Measurements from ENCODE around the gene ADARB2. TPM values are rescaled to one million over a fixed set of nuclear protein-coding genes. Genes with fewer than 3 reads are reported as not detected.

The ADARB2 gene
- total and polyA plus RNA-seq, 2 experiments from 2014 or later = 2.0 to 5.0 TPM

GRCh38 chr10:1364151-1364910, 373.0 kb downstream of the ADARB2 start:
- H3K36me3 ChIP-seq (ENCODE audit: insufficient read depth) = no peaks in the 10 kb centered on the region
- peaks cover 16% of the 10 kb centered on the region for H3K4me1 ChIP-seq (ENCODE audit: insufficient read depth)
- peaks cover 40% of the 10 kb centered on the region for H3K4me1 Mint-ChIP-seq
- H3K4me3 Mint-ChIP-seq = no peak overlapping the region
- H3K27me3 Mint-ChIP-seq (ENCODE audit: insufficient read depth, low read depth, poor library complexity) = peaks cover 9% of the 10 kb centered on the region
- H2AFZ ChIP-seq = no peak overlapping the region
- H4K20me1 ChIP-seq (replicated peaks; ENCODE audit: insufficient read depth) = no peaks in the 10 kb centered on the region
- H3K27ac Mint-ChIP-seq = no peak overlapping the region; the same call in 1 of the 2 replicates
- H3K27me3 ChIP-seq (ENCODE audit: insufficient read depth) = no peaks in the 10 kb centered on the region
- DNase-seq (ENCODE audit: low spot score) (no peak), ATAC-seq (no peak)
- H3K27ac ChIP-seq (ENCODE audit: low read depth) = no peak overlapping the region
- H3K9me3 Mint-ChIP-seq = no peaks in the 10 kb centered on the region; the same call in 2 of the 3 replicates
- no peaks in the 10 kb centered on the region for H3K79me2 ChIP-seq (replicated peaks; ENCODE audit: insufficient read depth)
- H3K4me2 ChIP-seq = no peak overlapping the region
- H3K9me2 ChIP-seq (ENCODE audit: insufficient read depth) = no peaks in the 10 kb centered on the region; the same call in 1 of the 2 replicates
- no peak for TF ChIP-seq EZH2phosphoT487 (IDR thresholded peaks at IDR 0.05; ENCODE audit: unreplicated experiment)
- TF ChIP-seq CTCF (conservative IDR thresholded peaks at IDR 0.05; ENCODE audit: low read depth in 2 of 2) = no peak
- TF ChIP-seq JUNB (IDR thresholded peaks at IDR 0.05; ENCODE audit: unreplicated experiment) = no peak
- TF ChIP-seq ETS1 (IDR thresholded peaks at IDR 0.05) = no peak
- TF ChIP-seq ZNF331 (CRISPR knock-in tag; IDR thresholded peaks at IDR 0.05; ENCODE audit: low read depth) = no peak
- no peak for TF ChIP-seq EZH2 (IDR thresholded peaks at IDR 0.05; ENCODE audit: low read depth, unreplicated experiment)
- TF ChIP-seq ZNF462 (CRISPR knock-in tag; IDR thresholded peaks at IDR 0.05) = no peak
- TF ChIP-seq STAT1 (IDR thresholded peaks at IDR 0.05; ENCODE audit: unreplicated experiment) = no peak
- TF ChIP-seq NANOG (IDR thresholded peaks at IDR 0.05; ENCODE audit: borderline replicate concordance) = no peak
- TF ChIP-seq ZNF114 (CRISPR knock-in tag; IDR thresholded peaks at IDR 0.05) = no peak
- H3F3A ChIP-seq (replicated peaks; ENCODE audit: low read depth) = peaks cover 3% of the 10 kb centered on the region; the same call in 1 of the 2 replicates
- no peaks in the 10 kb centered on the region for H3K36me3 Mint-ChIP-seq (ENCODE audit: low read depth)
- no peak overlapping the region for H3K4me3 ChIP-seq
